HEK293 (cell line): Measurements from ENCODE around the gene TCHHL1.

Source experiments
- GLI2 ChIP-seq: fragments of 450-650 bp; formaldehyde crosslinking; IDR thresholded peaks from 2 replicates; pipeline ENCODE4; 2017; ENCODE audit warnings: missing biosample characterization, missing genetic modification characterization, low read depth, borderline replicate concordance
- GLIS2 ChIP-seq: fragments of 450-650 bp; formaldehyde crosslinking; IDR thresholded peaks from 2 replicates; pipeline ENCODE4 v1.5.1; 2016; ENCODE audit warnings: missing biosample characterization, missing genetic modification characterization
- KLF1 ChIP-seq: fragments of 450-650 bp; formaldehyde crosslinking; IDR thresholded peaks from 2 replicates; pipeline ENCODE4 v1.5.1; 2016; ENCODE audit warnings: missing biosample characterization, missing genetic modification characterization
- KLF7 ChIP-seq: fragments of 450-650 bp; formaldehyde crosslinking; IDR thresholded peaks from 2 replicates; pipeline ENCODE4 v1.5.1; 2016; ENCODE audit warnings: missing biosample characterization, missing genetic modification characterization, borderline replicate concordance
- OSR2 ChIP-seq: fragments of 450-650 bp; formaldehyde crosslinking; IDR thresholded peaks from 2 replicates; pipeline ENCODE4 v1.5.1; 2016; ENCODE audit warnings: missing biosample characterization, missing genetic modification characterization
- SP3 ChIP-seq: fragments of 450-650 bp; formaldehyde crosslinking; IDR thresholded peaks from 2 replicates; pipeline ENCODE4 v1.5.1; 2016; ENCODE audit warnings: missing biosample characterization, missing genetic modification characterization
- ZFP3 ChIP-seq: fragments of 450-650 bp; formaldehyde crosslinking; IDR thresholded peaks from 2 replicates; pipeline ENCODE4 v1.5.1; 2016; ENCODE audit warnings: low read depth, missing biosample characterization, missing genetic modification characterization
- ZNF138 ChIP-seq: fragments of 450-650 bp; formaldehyde crosslinking; IDR thresholded peaks from 2 replicates; pipeline ENCODE4 v1.5.1; 2016; ENCODE audit warnings: missing biosample characterization, missing genetic modification characterization, borderline replicate concordance
- ZNF16 ChIP-seq: fragments of 450-650 bp; formaldehyde crosslinking; IDR thresholded peaks from 2 replicates; pipeline ENCODE4 v1.5.1; 2016; ENCODE audit warnings: low read depth, missing biosample characterization, missing genetic modification characterization
- ZNF311 ChIP-seq: fragments of 450-650 bp; formaldehyde crosslinking; IDR thresholded peaks from 2 replicates; pipeline ENCODE4 v1.5.1; 2017; ENCODE audit warnings: missing biosample characterization, missing genetic modification characterization, borderline replicate concordance
- ZNF394 ChIP-seq: fragments of 450-650 bp; formaldehyde crosslinking; IDR thresholded peaks from 2 replicates; pipeline ENCODE4 v1.5.1; 2016; ENCODE audit warnings: missing biosample characterization, missing genetic modification characterization, mild to moderate bottlenecking, moderate library complexity, borderline replicate concordance
- ZNF433 ChIP-seq: fragments of 450-650 bp; formaldehyde crosslinking; IDR thresholded peaks from 2 replicates; pipeline ENCODE4 v1.5.1; 2016; ENCODE audit warnings: missing biosample characterization, missing genetic modification characterization, low read depth
- ZNF473 ChIP-seq: fragments of 450-650 bp; formaldehyde crosslinking; IDR thresholded peaks from 2 replicates; pipeline ENCODE4 v1.5.1; 2017; ENCODE audit warnings: missing biosample characterization, missing genetic modification characterization
- ZNF555 ChIP-seq: fragments of 450-650 bp; formaldehyde crosslinking; conservative IDR thresholded peaks from 2 replicates; pipeline ENCODE4 v1.5.1; 2017; ENCODE audit warnings: missing biosample characterization, mild to moderate bottlenecking, missing genetic modification characterization, inconsistent platforms
- ZNF621 ChIP-seq: fragments of 450-650 bp; formaldehyde crosslinking; IDR thresholded peaks from 2 replicates; pipeline ENCODE4 v1.5.1; 2017; ENCODE audit warnings: missing biosample characterization, missing genetic modification characterization
- ZNF626 ChIP-seq: fragments of 450-650 bp; sonication (Bioruptor Pico); formaldehyde crosslinking; IDR thresholded peaks from 2 replicates; pipeline ENCODE4 v1.5.1; 2018; ENCODE audit warnings: missing biosample characterization, missing genetic modification characterization, inconsistent platforms
- ZNF658 ChIP-seq: fragments of 450-650 bp; formaldehyde crosslinking; IDR thresholded peaks from 2 replicates; pipeline ENCODE4; 2016; ENCODE audit warnings: missing biosample characterization, missing genetic modification characterization
- ZNF701 ChIP-seq: fragments of 450-650 bp; formaldehyde crosslinking; IDR thresholded peaks from 2 replicates; pipeline ENCODE4 v1.5.1; 2016; ENCODE audit warnings: missing biosample characterization, missing genetic modification characterization
- ZNF785 ChIP-seq: fragments of 450-650 bp; formaldehyde crosslinking; IDR thresholded peaks from 2 replicates; pipeline ENCODE4 v1.5.1; 2016; ENCODE audit warnings: missing biosample characterization, missing genetic modification characterization
- ZXDB ChIP-seq: fragments of 450-650 bp; formaldehyde crosslinking; IDR thresholded peaks from 2 replicates; pipeline ENCODE4 v1.5.1; 2016; ENCODE audit warnings: missing biosample characterization, missing genetic modification characterization
- TF ChIP-seq, protein P1 (sequence below): fragments of 450-650 bp; formaldehyde crosslinking; IDR thresholded peaks from 2 replicates; pipeline ENCODE4 v1.5.1; 2016; ENCODE audit warnings: missing biosample characterization, missing genetic modification characterization
- TF ChIP-seq, protein P2 (sequence below): fragments of 450-650 bp; formaldehyde crosslinking; IDR thresholded peaks from 2 replicates; pipeline ENCODE4 v1.5.1; 2017; ENCODE audit warnings: missing biosample characterization, mild to moderate bottlenecking, missing genetic modification characterization, moderate library complexity
- TF ChIP-seq, protein P3 (sequence below): fragments of 450-650 bp; formaldehyde crosslinking; IDR thresholded peaks from 2 replicates; pipeline ENCODE4 v1.5.1; 2016; ENCODE audit warnings: missing biosample characterization, missing genetic modification characterization
- TF ChIP-seq, protein P4 (sequence below): fragments of 450-650 bp; formaldehyde crosslinking; IDR thresholded peaks from 2 replicates; pipeline ENCODE4 v1.5.1; 2017; ENCODE audit warnings: missing biosample characterization, missing genetic modification characterization
- TF ChIP-seq, protein P5 (sequence below): fragments of 450-650 bp; formaldehyde crosslinking; conservative IDR thresholded peaks from 2 replicates; pipeline ENCODE4 v1.5.1; 2016; ENCODE audit warnings: low read depth, missing biosample characterization, missing genetic modification characterization
- TF ChIP-seq, protein P6 (sequence below): fragments of 450-650 bp; formaldehyde crosslinking; IDR thresholded peaks from 2 replicates; pipeline ENCODE4 v1.5.1; 2016; ENCODE audit warnings: missing biosample characterization, missing genetic modification characterization

The TCHHL1 gene

DNA sequence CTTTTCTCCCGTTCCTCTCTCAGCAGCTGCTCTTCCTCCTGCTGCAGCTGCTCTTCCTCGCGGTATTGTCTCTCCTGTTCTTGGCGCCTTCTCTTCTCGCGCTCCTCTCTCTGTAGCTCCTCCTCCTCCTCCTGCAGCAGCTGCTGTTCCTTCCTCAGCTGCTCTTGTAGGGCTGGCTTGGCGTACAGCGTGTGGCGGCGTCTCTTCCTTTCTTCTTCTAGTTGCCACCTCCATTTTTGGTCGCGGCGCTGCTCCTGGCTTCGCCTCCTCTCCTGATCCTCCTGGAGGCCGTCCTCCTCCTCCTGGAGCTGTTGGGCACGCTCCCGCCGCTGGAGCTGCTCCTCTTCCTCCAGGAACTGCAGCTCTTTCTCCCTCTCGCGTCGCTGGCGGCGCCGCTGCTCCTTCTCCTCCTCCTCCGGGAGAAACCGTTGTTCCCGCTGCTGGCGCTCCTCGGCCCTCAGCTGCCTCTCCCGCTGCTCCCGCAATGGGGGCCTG, 21.5 kb upstream of the TCHHL1 start (continued):
- TF ChIP-seq ZNF658 (tag by site-specific recombination) (no peak), GLI2 (no peak), ZNF701 (tag by site-specific recombination) (0 out of 2 replicates have a peak, but pooled peaks have one; percentile 34), SP3 (peak; percentile 38; the same call in 1 of the 2 replicates), GLIS2 (no peak), ZNF555 (no peak), KLF1 (tag by site-specific recombination) (no peak), ZNF785 (tag by site-specific recombination) (no peak), OSR2 (peak; percentile 23; the same call in 1 of the 2 replicates), ZNF473 (tag by site-specific recombination) (no peak), ZFP3 (tag by site-specific recombination) (no peak), ZNF138 (no peak), ZXDB (tag by site-specific recombination) (0 out of 2 replicates have a peak, but pooled peaks have one; percentile 24), ZNF394 (tag by site-specific recombination) (peak; percentile 94; the same call in 1 of the 2 replicates), KLF7 (tag by site-specific recombination) (no peak), ZNF621 (no peak), ZNF433 (tag by site-specific recombination) (no peak), ZNF311 (tag by site-specific recombination) (no peak), ZNF626 (tag by site-specific recombination) (no peak), ZNF16 (no peak)
- TF ChIP-seq, protein P1, sequence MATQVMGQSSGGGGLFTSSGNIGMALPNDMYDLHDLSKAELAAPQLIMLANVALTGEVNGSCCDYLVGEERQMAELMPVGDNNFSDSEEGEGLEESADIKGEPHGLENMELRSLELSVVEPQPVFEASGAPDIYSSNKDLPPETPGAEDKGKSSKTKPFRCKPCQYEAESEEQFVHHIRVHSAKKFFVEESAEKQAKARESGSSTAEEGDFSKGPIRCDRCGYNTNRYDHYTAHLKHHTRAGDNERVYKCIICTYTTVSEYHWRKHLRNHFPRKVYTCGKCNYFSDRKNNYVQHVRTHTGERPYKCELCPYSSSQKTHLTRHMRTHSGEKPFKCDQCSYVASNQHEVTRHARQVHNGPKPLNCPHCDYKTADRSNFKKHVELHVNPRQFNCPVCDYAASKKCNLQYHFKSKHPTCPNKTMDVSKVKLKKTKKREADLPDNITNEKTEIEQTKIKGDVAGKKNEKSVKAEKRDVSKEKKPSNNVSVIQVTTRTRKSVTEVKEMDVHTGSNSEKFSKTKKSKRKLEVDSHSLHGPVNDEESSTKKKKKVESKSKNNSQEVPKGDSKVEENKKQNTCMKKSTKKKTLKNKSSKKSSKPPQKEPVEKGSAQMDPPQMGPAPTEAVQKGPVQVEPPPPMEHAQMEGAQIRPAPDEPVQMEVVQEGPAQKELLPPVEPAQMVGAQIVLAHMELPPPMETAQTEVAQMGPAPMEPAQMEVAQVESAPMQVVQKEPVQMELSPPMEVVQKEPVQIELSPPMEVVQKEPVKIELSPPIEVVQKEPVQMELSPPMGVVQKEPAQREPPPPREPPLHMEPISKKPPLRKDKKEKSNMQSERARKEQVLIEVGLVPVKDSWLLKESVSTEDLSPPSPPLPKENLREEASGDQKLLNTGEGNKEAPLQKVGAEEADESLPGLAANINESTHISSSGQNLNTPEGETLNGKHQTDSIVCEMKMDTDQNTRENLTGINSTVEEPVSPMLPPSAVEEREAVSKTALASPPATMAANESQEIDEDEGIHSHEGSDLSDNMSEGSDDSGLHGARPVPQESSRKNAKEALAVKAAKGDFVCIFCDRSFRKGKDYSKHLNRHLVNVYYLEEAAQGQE (tag by site-specific recombination): 0 out of 2 replicates have a peak, but pooled peaks have one; percentile 42
- TF ChIP-seq, protein P2, sequence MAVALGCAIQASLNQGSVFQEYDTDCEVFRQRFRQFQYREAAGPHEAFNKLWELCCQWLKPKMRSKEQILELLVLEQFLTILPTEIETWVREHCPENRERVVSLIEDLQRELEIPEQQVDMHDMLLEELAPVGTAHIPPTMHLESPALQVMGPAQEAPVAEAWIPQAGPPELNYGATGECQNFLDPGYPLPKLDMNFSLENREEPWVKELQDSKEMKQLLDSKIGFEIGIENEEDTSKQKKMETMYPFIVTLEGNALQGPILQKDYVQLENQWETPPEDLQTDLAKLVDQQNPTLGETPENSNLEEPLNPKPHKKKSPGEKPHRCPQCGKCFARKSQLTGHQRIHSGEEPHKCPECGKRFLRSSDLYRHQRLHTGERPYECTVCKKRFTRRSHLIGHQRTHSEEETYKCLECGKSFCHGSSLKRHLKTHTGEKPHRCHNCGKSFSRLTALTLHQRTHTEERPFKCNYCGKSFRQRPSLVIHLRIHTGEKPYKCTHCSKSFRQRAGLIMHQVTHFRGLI (tag by site-specific recombination): peak; percentile 31; the same call in 1 of the 2 replicates
- TF ChIP-seq, protein P3, sequence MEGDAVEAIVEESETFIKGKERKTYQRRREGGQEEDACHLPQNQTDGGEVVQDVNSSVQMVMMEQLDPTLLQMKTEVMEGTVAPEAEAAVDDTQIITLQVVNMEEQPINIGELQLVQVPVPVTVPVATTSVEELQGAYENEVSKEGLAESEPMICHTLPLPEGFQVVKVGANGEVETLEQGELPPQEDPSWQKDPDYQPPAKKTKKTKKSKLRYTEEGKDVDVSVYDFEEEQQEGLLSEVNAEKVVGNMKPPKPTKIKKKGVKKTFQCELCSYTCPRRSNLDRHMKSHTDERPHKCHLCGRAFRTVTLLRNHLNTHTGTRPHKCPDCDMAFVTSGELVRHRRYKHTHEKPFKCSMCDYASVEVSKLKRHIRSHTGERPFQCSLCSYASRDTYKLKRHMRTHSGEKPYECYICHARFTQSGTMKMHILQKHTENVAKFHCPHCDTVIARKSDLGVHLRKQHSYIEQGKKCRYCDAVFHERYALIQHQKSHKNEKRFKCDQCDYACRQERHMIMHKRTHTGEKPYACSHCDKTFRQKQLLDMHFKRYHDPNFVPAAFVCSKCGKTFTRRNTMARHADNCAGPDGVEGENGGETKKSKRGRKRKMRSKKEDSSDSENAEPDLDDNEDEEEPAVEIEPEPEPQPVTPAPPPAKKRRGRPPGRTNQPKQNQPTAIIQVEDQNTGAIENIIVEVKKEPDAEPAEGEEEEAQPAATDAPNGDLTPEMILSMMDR (tag by site-specific recombination): peak; percentile 84
- TF ChIP-seq, protein P4, sequence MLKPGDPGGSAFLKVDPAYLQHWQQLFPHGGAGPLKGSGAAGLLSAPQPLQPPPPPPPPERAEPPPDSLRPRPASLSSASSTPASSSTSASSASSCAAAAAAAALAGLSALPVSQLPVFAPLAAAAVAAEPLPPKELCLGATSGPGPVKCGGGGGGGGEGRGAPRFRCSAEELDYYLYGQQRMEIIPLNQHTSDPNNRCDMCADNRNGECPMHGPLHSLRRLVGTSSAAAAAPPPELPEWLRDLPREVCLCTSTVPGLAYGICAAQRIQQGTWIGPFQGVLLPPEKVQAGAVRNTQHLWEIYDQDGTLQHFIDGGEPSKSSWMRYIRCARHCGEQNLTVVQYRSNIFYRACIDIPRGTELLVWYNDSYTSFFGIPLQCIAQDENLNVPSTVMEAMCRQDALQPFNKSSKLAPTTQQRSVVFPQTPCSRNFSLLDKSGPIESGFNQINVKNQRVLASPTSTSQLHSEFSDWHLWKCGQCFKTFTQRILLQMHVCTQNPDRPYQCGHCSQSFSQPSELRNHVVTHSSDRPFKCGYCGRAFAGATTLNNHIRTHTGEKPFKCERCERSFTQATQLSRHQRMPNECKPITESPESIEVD (tag by site-specific recombination): no peak
- TF ChIP-seq, protein P5, sequence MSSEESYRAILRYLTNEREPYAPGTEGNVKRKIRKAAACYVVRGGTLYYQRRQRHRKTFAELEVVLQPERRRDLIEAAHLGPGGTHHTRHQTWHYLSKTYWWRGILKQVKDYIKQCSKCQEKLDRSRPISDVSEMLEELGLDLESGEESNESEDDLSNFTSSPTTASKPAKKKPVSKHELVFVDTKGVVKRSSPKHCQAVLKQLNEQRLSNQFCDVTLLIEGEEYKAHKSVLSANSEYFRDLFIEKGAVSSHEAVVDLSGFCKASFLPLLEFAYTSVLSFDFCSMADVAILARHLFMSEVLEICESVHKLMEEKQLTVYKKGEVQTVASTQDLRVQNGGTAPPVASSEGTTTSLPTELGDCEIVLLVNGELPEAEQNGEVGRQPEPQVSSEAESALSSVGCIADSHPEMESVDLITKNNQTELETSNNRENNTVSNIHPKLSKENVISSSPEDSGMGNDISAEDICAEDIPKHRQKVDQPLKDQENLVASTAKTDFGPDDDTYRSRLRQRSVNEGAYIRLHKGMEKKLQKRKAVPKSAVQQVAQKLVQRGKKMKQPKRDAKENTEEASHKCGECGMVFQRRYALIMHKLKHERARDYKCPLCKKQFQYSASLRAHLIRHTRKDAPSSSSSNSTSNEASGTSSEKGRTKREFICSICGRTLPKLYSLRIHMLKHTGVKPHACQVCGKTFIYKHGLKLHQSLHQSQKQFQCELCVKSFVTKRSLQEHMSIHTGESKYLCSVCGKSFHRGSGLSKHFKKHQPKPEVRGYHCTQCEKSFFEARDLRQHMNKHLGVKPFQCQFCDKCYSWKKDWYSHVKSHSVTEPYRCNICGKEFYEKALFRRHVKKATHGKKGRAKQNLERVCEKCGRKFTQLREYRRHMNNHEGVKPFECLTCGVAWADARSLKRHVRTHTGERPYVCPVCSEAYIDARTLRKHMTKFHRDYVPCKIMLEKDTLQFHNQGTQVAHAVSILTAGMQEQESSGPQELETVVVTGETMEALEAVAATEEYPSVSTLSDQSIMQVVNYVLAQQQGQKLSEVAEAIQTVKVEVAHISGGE (tag by site-specific recombination): 0 out of 2 replicates have a peak, but pooled peaks have one; percentile 39
- TF ChIP-seq, protein P6, sequence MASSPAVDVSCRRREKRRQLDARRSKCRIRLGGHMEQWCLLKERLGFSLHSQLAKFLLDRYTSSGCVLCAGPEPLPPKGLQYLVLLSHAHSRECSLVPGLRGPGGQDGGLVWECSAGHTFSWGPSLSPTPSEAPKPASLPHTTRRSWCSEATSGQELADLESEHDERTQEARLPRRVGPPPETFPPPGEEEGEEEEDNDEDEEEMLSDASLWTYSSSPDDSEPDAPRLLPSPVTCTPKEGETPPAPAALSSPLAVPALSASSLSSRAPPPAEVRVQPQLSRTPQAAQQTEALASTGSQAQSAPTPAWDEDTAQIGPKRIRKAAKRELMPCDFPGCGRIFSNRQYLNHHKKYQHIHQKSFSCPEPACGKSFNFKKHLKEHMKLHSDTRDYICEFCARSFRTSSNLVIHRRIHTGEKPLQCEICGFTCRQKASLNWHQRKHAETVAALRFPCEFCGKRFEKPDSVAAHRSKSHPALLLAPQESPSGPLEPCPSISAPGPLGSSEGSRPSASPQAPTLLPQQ: no peak; the same call in 1 of the 2 replicates
